Umbilical cord (tissue), 2 donors: ENCODE measurements around the gene CCM2. TPM values are rescaled to one million over a fixed set of nuclear protein-coding genes. Genes with fewer than 3 reads are reported as not detected.
A peak's percentile ranks its signal among the peaks of the same experiment; 100 is the strongest.
"Not testable (repeated sequence)": the region's sequence is repeated elsewhere in the genome, so short reads cannot be mapped to it uniquely, and the experiment has no call there.

Experiments used
- DNase-seq: peaks from one replicate; pipeline ENCODE4 v3.0.0-alpha.2; 2015; ENCODE audit warnings: low spot score
- total RNA-seq: library from RNA; depleted of rRNA; stranded (reverse); fragments of >200 nt; gene quantifications from one replicate; pipeline ENCODE4 v1.2.3, GENCODE V29; 2014; ENCODE audit warnings: low replicate concordance; ENCODE audit not compliant: insufficient read depth

The CCM2 gene
- total RNA-seq, 1 donor from 2014 or later: 21.4 TPM

DNA sequence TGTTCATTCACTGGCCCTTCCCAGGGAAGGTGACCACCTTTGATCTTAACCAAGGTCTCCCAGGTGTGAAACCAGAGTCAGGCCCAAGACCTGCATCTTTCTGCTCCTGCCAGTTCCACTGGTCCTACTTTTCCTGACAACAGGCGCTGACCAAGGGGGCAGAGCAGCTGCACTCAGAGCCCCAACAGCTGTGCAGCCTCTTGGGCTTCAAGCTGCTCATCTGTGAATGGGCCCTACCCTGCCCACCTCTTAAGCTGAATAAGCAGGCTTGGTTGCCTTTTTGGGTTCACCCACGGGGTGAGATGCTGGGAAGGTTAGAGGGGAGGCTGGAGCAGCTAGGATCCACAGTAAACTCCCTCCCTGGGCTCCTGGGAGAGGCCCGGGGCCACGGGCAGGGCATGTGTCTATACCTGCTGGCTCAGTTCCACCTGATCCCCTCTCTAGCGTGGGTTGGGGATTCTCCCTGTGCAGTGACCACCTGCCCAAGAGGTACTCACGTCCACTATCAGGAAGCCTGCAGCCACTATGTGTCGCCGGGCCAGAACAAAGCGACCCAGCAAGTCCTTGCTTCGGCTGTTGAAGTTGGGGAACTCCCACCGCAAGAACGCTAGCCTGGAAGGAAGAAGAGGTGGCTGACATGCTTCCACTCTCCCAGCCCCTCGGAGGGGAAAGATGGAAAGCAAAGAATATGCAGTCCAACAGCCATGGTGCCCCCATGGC, 100.9 kb downstream of the CCM2 start:
- DNase-seq: no peak

DNA sequence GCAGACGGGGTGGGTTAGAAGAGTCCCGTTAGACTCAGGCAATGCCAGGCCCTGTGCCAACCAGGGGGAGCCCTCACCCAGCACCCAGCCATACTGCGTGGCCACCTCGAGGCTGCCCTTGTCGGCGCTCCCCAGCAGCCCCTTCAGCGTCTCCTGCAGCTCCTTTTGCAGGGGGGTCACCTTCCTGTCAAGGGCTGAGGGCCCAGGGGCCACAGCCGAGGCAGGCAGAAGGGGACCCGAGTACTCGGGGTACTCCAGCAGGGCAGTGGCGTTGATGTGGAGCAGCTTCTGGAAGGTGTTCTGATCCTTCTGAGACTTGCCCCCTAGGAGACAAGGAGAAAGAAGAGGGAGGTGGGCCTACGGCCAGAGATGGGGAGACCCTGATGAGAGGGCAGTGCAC, 101.7 kb downstream of the CCM2 start:
- DNase-seq: no peak

DNA sequence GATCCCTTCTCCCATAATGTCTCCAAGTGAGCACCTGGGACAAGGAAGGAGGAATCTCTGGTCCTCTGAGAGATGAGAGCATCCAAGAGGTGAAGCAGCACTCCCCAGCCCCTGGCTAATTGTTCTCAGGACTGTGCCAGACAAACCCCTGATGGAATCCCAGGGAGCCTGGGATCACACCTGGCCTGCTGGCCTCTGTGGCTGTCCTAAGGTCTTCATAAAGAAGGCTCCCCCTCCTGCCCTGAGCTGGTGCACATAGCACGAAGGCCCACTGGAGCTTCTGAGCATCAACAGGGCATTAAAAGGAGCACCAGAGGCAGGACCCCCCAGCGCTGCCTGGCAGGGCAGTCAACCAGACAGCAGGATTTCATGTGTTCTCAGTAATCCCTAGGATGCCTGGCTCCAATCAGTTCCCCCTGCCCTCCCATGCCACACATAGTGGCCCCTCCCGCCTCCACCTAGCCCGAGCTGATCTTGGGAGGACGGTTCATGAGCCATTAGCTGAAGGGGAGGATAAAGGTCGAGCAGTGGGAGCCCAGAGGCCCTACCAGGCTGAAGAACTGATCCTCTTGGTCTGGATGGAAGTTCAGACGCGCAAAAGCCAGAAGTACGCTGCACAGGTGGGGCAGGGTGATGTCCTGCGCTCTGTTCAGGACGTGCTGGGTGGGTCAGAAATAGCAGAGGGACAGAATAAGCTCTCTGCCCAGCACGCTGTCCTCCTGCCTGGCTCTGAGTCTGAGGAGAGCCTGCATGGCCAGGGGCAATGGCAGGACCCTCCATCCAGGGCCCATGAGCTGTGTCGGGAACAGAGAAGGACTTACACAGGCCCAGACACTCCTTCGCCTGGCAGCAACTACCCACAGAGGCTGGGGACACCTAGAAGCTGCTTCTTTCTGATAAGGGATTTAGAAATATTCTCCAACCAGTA, 103.0 kb downstream of the CCM2 start:
- DNase-seq: no peak

DNA sequence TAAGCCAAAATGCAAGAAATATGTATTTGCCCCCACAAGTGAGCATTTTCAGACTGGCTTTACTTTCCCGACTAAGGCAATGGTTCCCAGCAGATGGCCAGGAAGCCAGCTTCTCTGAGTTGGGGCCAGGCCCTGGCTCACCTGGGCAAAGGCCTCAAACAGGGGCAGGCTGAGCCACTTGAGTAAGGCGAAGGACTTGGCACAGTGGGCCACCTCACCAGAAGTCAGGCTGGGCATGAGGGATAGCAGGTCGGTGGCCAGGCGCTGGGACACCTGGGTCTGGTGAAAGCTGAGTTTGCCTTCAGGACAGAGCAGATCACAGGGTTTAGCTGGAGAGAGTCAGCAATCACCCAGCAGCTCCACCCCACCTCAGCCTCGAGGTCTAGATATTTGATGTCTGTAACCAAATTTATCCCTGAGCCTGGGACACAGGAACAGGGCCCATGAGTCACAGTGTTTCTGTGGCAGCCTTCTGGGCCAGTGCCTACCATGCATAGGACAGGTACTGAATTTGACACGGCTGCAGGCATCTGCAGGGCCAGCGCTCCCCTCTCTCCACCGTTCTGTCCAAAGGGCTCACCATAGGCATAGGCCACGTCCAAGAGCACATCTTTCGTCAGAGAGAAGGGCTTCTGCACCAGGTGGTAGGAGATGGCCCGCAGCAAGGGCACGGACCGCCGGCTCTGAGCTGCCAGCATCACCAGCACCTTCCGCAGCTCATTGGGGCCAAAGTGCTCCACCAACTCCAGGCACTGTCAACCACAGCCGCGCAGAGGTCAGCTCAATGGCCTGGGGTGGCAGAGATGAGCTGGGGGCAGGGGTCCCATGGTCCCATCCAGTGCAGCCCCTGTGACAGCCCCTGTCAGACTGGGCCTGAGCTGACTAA, 104.2 kb downstream of the CCM2 start:
- DNase-seq: no peak

DNA sequence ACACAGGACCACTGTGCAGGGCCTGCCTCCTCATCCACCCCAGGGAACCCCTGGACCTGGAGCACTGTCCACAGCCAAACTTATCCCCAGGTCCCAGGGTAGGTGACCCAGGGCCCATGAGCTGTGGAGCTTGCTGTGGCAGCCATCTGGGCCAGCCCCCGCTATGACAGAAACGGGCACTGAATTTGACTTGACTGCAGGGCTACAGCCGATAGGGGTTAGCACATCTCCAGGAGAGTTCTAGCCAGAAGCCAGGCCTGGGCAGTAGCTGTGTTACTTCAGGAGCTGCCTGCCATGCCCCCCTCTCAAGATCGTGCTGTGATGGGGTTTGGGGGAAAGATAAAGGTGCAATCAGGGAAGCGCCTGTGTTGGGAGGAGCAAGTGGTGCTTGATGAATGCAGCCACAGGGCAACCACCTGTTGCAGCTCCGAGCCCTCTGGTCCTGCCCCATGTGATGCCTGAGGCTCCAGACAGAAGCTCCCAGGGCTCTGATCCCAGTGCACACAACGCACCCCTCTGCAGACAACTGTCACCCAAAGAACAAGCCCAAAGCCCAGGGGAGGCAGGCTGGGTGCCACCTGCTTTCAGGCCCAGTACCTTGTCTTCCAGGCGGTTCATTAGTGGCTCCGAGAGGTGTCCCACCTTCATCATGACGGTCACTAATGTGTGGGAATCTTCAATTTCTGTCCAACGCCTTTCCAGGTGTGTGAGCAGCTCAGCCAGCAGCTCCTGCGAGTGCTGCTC, 105.0 kb downstream of the CCM2 start:
- no peak for DNase-seq

DNA sequence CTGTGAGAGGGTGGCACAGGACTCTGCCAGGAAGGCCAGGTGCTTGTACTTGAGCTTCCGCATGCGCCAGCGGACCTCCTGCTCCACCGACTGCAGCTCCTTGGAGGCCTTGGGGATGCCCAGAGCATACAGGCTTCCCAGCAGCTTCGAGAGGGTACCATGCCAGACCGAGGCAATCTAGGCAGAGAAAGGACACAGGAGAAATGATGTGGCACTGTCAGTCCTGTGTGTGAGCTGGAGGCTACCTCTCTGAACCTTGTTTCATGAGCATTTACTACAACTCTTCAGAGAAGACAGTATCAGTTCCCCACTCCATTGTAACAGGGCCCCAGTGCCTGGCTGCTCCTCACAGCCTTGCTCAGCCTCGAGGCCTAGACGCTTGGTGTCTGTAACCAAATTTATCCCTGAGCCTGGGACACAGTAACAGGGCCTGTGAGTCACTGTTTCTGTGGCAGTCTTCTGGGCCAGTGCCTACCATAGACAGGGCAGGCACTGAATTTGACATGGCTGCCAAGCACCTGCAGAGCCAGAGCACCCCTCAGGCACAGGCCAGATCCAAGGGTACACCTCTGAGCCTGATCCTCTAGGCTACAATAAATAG, 105.7 kb downstream of the CCM2 start:
- no peak for DNase-seq

DNA sequence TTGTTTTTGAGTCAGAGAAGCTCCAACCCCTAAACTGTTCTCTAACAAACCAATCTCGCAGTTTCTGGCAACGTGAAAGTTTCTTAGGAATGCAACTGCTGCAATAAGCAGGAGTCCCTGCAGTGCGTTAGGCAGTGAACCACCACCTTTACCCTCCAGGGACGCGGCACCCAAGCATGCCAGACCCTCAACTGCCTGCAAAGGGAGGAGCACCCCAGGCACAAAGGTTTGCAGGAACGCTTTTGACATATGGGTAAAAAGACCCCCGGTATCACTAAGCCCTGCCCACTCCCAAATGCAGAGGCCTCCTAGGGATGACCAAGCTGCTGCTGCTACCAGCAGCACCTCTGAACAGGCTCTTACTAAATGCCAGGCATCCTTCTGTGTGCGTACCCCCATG, 106.8 kb downstream of the CCM2 start:
- no peak for DNase-seq

DNA sequence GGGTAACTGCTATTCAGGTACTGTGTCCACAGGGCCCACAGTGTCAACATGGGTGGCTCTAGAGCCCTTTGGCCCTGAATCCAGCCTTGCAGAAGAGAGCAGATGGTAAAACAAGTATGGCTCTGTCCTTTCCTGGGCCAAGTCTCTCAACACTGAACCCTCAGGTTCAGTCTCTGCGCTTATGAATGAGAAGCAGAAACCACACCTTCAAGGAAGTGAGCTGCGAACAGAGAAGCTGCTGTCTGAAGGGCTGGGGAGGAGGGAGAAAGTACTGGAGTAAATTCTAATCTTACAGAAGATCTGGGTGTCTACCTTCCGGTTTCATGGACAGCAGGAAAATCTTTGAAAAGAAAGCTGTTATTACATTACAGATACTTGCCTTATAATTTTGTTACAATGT, 107.4 kb downstream of the CCM2 start:
- DNase-seq: no peak

DNA sequence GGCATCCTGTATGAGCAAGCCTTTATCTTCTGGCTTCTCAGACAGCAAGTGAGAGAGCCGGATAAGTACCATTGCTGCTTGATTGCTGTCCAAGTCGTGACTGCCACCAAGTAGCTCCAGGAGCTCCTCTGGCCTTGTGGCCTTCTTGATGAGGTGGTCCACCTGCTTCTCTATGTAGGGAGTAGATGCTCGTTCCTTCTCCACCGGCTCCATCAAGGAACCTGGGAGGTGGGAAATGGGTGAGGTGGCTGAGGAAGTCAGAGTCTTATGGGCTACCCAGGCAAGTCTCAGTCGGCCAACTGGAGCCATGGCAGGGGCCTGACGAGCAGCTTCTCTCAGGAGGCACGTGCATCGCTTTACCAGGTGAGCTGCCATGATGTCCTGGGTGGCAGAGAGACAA, 108.9 kb downstream of the CCM2 start:
- DNase-seq: no peak

DNA sequence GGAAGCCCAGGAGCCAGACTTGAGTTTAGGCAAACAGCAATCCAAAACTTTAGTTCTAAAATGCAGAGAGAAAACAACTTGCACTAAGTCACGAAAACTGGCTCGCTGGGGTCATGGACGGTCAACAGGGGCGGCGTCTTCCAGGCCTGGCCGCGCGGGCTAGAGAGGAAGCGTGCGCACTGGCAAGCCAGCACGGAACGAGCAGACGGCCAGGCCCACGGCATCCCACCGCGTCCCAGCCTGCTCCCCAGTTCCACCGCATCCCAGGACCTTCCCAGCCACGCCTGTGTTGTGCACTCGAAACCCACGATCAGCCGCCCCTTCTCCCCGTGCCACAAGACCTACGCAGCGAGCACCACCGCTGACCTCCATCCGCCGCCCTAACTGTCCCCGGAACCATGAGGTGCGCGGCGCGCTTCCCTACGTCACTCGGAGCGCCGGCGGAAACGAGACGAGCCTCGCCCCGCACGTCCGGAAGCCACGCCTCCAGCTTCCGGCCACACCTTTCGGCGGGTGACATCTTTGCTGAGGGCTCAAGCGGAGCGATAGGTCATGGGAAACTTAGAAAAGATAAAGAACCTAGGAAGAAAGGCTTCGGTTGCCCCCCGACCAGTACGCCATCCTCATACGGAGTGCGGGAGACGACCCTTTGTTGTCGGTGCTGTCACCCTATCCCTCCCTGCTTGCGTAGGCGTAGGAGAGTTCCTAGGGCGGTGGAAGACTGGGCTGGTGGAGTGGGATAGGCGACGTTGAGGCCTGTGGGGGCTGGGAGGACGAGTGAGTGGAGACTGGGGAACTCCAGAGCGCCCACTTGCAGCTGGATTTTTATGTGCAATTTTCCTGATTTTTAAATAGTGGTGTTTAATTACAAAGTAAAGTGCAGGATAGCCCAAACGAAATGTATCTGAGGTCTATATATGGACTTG, 111.6 kb downstream of the CCM2 start, which contains the start of gene TBRG4:
TBRG4 (minus strand) TSS at position 400 of the 926 bp plus-strand sequence. CDS start 2,460 bp downstream, outside the sequence.
- peak; percentile 98 for DNase-seq

DNA sequence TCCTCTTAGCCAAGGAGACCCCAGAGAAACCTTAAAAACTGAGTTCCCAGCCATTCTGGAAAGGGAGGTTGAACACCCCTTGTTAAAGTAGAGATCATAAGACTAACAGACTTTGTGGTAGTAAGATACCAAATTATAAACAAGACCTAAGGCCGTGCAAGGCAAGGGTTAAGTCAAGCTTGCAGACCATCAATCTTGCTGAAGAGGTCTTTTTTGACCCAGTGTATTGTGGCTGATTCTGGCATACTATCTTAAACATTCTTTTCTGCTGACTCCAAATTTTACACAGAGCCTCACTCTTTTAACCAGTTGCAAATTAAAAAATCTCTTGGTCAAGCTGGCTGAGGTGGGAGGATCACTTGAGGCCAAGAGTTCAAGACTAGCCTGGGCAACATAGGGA, 112.6 kb downstream of the CCM2 start:
- DNase-seq: peak; percentile 19

DNA sequence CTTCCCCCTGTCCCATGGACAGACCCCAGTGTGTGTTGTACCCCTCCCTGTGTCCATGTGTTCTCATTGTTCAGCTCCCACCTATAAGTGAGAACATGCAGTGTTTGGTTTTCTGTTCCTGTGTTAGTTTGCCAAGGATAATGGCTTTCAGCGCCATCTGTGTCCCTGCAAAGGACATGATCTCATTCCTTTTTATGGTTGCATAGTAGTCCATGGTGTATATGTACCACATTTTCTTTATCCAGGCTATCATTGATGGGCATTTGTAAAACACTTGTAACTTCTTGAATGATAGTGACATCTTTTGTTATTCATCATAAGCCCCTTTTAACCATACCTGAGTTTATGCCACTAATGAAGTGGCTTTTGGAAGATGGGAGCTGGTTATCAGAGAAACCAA, 114.3 kb downstream of the CCM2 start:
- not testable (repeated sequence) for DNase-seq

DNA sequence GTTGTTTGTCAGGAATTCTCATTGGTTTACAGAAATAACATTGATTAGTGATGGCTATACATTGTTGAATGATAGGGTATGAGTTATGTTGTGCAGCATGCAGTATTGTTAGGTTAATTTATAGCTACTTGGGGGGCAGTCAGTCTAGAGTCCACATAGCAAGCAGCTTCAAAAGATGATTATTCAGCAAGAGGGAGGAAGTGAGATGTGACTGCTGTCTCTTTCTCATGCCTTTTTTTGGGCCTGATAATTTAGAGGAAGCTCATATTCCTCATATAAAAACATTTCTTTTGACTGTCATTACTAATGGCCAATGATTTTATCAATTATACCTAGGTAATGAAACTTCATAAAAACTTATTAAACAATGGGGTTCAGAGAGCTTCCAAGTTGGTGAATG, 114.9 kb downstream of the CCM2 start:
- no peak for DNase-seq

DNA sequence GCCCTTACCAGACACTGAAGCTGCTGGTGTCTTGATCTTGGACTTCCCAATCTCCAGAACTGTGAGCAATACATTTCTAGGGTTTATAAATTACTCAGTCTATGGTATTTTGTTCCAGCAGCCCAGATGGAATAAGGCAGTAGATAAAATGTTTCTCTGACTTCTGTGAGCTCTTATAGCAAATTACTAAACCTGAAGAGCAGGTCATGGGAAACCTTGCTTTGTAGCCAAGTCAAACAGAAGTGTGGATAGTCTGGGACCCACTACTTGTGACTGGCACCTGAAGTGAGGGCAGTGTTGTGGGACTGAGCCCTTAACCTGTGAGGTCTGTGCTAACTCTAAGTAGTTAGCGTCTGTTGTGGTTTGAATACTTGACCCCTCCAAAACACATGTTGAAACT, 116.0 kb downstream of the CCM2 start:
- DNase-seq: no peak

DNA sequence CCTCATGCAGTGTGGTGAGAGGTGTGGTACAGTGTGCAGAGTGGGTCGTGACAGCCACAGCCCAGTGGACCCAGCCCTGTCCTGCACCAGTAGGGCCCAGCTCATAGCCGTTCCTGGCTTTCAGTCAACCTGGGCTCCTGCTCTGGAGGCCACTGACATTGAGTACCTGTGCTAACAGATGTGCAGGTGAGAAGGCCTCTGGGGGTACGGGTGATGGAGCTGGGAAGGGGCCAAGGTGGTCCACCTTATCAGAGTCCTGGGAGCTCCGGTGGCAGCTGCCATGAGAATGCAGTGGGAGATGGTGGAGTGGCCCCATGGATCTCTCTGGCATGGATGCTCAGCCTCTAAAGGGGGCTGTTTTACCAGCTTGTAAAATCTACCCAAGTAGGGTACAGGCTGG, 117.6 kb downstream of the CCM2 start:
- DNase-seq: no peak

DNA sequence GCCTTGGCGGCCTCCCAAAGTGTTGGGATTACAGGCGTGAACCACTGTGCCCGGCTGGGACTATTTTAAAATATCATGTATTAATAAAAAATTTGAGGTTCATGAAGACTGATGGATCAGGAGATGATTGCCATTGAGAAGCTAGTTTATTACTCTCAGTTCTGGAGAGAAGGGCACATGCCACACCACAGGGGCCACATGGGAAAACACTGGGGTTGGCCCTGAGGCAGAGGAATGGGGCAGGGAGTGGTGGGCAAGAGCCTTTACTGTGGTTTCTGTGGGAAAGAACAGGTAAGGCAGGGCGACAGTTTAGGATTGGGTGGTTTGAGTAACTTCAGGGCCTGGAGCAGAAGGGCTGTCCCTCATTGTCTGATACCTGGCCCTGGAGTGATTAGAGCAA, 118.3 kb downstream of the CCM2 start:
- no peak for DNase-seq

DNA sequence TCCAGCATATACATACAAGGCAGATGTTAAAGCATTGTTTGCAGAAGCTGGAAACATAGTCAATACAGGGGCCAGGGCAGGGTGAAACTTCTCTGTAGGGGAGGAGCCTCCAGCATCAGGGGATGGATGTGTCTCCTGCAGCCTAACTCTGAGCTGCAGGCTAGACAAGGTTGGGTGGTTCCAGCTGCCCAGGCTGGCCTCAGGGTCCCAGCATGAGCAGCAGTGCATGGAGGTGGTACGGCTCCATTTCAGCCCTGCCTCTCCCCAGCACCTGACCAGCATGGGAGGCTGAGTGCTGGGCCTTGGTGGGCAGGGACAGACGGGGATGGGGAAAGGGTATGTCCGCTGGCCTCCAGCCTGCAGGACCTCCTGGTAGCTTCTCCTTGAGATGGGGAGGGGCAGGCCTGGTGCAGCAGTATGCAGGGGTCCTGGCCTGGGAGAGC, 118.9 kb downstream of the CCM2 start:
- no peak for DNase-seq

DNA sequence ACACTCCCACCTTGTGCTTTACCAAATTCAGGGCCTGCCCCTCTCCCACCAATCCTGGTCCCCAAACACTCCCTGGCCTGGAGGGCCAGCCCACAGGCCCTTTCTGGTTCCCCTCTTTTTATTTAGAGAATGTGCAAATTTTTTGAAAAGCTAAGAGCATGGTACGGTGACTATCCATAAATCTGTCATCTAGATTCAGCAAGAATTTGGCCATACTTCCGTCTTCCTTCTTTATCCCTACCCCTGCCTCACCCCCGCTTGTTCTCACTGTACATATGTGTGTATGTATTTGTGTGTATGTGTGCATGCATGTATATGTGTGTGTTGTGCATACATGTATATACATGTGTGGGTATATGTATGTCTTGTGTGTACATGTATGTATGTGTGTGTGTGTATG, 119.5 kb downstream of the CCM2 start:
- no peak for DNase-seq
